HG03342 (cell line): Measurements from ENCODE around the gene SYT1.

Experiments
- ATAC-seq: cut with Tn5 transposase; IDR thresholded peaks from one replicate; pipeline ENCODE4 v1.9.1; 2021; ENCODE audit warnings: mild to moderate bottlenecking, moderate library complexity; ENCODE audit not compliant: unreplicated experiment

The SYT1 gene

DNA sequence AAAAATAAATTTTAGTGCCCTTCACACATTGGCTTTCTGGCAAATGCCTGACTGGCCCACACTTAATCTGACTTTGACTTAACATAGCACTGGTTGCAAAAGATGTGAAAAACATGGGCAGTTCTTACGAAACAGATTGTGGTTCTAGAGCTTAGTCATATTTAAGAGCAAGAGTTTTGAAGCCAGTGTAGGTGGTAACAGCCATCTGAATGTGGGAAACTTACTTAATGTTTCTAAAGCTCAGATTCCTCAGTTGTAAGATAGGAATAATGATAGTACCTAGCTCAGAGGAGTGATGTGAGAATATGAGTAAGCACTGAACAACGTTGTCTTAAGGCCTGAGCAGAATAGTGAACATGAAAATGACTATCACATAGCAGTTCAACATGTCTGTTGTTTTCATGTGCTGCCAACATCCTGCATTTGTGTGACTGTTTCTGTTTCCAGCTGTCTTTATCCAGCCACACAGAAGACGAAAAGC, 262.7 kb downstream of the SYT1 start:
- ATAC-seq = peak; percentile 91

DNA sequence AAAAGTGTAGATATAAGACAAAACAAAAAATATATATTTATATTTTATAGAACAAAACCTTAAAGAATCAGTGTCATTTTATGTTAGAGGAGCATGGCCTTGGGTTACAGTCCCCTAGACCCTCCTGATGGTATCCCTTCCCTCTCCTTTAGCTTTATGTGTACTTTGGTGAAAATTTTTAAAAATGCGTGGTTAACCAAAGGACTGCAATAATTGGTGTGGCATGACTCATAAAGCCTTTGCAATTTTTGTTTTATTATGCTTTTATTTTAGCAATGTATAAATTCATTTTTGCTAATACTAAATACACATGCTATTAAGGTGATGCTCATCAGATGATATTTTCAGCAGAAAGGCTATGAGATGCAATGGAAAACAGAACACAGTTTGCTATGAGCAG, 264.4 kb downstream of the SYT1 start:
- ATAC-seq = no peak

DNA sequence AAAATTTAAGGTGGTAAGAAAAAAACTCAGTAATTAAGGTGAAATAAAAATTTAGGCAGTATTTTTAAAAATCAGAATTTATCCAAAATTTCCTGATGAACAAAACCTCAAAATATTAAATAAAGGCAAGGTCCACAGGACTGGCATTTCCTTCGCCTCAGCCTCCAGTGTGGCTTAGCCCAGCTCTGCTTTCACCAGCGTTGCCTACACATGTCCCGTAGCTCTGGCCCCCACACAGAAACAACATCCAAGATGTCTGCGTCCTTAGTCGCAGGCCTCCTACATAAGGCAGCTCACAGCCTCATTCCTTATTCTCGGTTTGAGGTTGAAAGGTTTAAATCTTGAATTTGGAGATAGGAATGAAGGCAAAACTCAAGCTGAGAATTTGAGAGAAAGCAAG, 274.3 kb downstream of the SYT1 start:
- no peak for ATAC-seq

DNA sequence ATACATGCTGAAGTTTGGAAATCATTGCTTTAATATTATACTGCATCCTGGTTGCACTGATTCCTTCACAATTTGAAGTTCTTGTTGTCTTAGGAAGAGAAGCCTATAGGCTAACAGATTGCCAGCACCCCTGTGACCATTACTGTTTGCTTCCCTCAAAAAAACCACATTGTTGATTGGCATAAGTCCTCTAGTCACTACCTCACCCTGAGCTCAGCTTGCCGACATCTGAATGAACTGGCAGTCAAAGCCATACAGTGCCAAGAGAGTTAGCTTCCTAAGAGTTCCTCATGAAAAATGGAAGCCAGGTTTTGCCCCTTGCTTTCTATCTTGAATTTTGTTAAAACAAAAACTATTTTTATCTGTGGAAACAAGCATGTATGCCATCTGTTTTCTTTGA, 276.1 kb downstream of the SYT1 start:
- ATAC-seq = no peak

DNA sequence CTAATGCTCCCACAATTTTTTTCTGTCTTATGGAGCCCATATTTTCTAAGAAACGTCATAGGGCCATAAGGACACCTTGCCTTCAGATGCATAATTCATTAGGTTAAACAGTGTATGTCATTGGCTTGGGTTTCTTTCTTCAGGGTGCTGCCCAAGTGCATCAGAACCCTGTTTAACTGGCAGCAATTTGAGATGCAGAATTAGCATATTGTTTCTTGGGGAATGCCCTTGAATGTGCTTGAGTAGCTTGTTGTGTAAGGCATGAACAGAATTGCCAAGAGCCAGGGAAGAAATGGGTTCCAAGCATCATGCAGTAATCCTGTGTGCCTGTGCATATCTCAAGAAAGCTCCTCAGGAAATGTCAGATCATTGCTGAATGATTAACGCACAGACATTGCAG, 277.2 kb downstream of the SYT1 start:
- ATAC-seq = no peak

DNA sequence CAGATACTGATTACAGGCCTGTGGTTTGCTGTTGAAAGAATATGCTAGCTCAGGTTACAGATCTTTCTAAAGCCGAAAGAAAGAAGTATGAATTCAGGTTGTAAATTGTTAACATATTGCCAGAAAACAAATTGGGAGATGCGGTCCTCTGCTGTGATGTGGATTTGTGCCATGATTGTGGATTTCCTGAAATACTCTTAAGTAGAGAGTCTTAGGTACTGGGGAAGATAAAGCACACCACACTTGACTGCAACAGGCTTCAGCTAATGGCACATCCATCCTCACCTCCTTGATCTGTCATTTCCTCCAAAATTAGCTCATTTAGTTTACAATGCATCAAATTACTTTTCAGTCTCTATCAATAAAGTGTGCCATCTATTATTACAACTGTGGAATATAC, 279.2 kb downstream of the SYT1 start:
- no peak for ATAC-seq

DNA sequence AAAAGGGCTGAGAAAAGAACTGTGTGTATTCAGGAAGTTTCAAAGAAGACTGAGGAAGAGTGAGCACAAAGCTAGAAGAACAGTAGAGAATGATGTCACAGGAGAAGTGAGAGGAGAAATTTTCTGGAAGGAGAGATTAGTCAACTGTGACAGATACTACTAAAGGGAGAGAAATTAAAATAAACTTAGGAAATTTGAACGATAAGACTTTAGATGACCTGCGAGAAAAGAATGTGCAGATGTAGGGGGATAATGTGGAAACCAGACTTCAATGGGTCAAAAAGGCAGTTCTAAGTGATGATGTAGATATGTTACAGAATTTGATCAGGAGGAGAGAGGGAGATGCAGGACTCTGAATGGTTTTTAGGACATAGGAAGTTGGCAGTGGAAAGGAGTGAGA, 287.4 kb downstream of the SYT1 start:
- ATAC-seq = no peak

DNA sequence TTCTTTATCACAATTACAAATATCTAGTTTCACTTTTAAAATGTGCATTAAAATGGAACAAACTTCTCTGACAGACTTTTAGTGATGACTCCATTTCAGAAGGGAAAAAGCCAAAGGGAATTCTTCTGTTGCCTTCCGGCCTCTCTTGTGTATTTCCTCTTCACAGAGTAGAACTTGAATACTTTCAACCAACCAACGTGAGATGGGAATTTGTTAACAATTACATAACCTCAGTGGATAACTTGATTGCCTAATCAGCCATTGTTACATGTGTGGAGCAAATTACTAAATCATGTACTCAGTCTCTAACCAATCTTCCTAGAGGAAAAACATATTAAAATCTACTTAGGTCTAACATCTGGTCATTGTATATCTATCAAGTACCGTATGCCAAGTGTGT, 291.1 kb downstream of the SYT1 start:
- no peak for ATAC-seq

DNA sequence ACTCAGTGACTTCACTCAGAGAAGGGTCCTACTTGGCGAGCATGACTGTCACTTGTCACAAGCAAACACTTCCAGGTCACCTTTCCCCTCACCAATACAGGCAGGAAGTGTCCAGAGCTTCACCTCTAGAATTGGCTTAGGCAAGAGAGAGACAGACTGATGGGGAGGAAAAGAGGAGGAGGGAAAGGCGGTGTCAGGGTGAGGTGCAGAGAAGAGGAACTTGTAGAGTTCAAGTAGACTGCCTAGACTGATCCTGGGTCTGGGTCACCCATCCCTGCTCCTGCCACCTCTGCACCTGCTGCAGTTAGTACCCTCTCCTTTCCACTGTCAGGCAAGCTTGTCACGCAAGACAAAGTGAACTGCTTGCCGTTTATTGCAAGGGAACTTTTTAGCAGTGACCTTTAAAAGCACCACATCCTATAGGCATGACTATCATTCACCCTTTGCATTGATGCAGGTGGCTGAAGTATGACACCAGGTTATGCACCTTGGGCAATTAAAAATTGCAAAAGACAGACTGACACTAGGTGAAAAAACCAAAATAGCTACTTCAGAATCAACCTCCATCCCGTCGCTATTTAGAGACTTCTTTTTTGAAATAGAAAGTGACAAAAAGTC, 292.4 kb downstream of the SYT1 start:
- peak; percentile 61 for ATAC-seq

DNA sequence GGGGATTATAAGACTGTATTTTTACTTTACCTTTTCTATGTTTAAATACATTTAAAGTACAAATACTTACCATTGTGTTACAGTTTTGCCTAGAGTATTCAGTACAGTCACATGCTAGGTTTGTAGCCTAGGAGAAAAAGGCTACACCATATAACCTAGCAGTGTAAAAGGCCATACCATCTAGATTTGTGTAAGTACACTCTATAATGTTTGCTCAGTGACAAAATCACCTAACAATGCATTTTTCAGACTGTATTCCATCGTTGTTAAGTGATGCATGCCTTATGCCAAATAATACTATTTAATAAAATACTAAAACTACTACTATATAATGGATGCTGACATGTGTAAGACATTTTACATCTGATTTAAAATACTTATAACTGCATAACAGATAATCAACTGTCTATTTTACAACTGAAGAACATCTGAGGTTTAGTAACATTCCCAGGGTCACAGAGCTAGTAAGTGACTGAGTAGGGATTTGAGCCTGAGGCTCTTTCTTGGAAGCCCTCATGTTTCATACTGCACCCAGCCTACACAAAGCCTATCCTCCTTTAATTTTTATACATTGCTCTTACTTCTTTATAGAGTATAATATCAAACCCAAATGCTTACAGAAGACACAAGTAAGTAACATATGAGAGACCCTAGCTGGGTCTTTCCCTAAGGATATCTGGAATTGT, 296.8 kb downstream of the SYT1 start:
- no peak for ATAC-seq

DNA sequence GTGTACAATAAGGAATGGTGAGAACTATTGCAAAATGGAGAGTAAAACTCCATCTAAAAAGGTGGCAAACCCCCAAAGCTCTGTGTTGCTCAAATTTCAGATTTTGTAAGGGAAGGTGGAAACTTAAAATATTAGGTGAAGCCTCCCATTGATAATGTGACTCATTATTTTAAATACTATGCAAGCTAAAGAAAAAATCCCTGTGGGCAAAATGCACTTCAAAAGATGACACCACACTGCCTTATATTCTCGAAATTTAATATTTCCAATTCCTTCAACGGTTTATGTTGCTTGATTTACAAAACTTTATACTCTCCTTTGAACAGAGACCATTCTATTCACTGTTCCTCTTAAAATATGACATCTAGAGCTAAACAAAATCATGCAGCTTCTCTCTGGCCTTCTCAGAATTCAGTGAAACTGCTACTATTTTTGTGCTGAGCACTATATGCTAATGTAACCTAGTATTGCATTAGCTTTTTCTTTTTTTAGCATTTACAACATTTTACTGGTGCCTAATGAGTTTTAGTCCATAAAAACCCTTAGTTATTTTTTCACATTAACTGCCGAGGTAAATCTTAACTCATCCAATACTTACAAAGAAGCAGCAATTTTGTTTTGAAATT, 297.7 kb downstream of the SYT1 start:
- no peak for ATAC-seq

DNA sequence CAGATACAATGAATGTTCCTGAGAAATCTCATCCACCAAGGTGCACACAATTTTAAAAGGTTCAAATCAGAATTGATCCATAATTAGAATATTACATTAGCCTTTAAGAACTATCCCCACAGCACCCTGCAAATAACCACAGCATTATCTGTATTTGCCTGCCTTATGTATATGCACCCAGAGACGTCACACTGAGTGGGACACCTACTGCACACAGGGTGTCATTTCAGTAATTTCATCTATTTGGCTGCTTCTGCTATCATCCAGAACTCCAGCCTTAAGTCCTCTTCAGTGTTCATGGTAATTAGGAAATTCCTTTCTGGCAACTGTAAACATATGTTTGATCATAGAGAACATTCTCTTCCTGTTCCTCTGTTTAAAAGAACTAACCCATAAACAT, 298.4 kb downstream of the SYT1 start:
- peak; percentile 49 for ATAC-seq

DNA sequence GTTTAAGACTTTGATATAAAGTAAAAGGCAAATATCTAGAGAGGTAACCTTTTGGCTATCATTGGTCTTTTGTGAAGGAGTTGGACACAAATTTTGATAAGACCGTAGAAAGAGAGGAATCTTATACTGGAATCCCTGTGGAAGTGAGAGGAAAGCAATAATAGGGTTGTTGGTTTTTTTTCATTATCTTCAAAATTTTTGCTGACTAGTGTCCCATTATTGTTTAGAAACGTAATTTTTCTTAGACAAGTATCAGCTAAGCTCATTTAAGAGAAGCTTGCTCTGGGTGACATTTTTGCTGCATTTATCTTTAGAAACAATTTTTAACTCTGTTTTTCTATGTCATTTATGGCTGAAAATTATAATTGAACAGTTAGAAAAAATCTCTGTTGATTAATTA, 300.3 kb downstream of the SYT1 start:
- ATAC-seq = no peak

DNA sequence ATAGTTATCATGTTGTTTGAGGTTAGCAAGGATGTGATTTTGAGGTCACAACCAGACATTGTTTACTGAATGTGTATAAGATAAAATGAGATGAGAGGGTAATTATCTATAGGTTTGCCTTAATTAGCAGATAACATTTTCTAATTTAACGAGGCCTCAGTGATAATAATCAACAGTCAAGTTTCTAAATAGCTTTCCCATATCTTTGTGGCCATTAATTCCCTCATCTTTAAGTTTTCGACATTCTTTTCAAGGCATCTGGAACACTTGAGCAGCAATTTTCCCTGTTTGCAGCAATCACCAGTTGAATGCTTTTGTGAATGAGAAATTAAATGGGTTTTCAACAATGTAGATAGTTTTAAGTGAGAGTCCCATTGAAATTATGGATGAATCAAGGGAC, 304.1 kb downstream of the SYT1 start:
- ATAC-seq = no peak

DNA sequence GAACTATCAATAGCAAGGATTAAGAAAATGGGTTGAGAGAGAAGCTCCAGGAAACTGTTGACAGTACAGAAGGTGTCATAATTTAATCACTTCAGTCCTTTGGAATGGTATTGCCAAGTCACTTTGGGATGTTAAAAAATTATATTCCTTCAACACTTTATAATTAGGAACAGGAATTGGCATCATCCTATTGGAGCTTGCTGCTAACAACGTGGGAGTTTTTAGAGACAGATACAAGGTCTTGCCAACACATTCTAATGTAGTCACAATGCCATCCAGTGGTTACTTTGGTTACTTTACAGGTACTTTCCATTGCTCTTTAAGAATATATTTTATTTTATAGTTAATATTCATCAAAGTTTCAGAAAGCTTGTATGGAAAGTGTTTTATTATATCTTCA, 310.1 kb downstream of the SYT1 start:
- ATAC-seq = peak; percentile 83

DNA sequence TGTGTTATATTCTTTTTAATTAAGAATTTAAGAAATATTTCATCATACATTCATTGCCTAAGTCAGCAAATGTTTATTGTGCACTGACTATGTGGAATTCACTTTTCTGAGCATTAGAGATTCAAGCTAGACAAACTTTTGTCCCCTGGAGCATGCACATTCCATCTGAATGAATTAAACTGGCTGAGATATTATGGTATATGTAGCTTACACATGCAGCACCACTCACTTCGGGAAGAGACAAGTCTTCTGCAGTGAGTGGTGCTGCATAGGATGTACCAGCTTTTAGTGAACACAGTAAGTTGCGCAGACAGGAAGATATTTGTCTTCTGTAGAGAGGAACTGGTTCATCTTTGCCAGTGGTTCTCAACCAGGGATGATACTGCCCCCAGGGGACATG, 318.4 kb downstream of the SYT1 start:
- ATAC-seq = no peak

DNA sequence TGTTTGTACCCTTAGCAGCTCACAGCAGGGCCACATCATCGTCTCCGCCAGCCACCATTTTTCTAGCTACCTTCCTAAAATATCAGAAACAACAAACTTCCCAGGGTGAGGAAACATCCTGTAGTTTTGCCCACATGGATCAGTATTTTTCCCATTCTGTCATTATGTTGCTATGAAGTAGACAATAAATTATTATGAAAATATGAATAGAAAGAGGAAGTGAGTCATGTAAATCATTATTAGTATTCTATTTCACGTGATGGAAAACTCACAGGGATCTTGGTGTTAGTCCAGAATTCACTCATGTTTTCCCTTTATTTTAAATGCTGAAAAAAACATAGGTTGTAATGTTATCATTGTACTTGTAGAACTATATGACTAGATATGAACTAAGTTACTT, 319.4 kb downstream of the SYT1 start:
- no peak for ATAC-seq

DNA sequence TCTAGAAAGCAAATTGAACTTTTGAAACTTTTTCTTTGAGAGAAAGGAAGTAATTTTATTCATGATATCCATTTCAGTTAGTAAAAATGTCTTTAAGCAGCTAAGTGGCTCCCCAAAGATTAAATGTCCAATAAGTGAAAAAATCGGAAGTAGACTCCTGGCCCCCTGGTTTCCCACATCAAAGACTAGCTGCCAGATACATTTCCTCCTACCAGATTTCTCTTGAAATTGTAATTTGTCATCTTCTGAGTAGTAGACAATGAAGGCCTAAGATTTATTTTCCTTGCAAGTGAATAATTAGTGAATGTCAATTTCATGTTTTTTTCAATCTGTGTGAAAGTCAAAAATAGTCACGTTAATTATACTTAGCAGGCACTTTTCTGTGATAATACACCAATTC, 321.9 kb downstream of the SYT1 start:
- no peak for ATAC-seq

DNA sequence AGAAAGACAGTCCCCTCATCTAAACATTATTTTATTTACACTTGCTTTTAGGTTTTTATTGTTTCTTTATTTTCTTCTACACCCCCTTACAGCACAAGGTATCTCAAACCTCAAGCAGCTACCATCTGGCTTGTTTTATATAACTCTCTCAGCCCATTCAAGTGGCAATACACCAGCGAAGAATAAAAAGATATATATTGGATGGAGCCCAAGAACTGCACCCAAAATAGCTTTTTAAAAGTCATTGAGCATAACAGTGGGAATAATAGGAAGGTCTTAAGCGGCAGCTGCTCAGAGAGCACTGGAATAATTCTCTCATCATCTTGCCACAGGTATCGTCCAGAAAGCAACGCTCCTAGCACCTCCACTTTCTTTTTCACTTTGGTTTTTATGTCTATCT, 322.5 kb downstream of the SYT1 start:
- no peak for ATAC-seq

DNA sequence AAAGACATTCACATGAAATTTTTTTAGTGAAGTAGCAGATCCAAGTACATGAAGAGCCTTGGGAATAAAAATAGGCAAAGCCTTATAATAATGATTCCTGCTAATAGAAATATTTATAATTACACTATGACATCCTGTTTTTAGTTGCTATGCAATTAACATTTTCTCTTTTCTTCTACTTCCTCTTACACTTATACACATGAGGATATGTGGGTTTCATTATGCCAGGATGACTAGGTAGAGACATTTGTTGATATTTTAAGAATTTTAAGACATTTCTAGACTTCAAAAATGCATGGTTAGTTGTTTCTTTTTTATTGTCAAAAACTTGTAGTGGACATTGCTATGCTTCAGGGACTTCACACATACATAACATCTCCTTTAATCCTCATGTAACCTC, 326.8 kb downstream of the SYT1 start:
- ATAC-seq = no peak

DNA sequence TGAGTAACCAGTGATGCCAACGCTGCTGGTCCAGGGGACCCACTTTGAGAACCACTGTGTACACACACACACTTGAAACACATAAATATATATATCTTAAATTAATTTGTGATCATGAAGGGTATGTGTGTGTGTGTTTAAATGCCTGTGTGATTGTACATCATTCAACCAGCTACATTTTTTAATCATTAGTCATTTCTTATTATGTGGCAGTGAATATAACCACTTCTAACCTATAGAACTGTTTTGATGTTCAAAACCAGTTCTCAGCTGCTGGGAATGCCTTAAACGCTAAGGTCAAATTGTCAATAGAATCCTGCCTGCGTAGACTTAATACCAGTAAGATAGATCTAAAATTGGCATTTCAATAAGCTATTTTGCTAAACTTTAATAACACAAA, 330.0 kb downstream of the SYT1 start:
- no peak for ATAC-seq

DNA sequence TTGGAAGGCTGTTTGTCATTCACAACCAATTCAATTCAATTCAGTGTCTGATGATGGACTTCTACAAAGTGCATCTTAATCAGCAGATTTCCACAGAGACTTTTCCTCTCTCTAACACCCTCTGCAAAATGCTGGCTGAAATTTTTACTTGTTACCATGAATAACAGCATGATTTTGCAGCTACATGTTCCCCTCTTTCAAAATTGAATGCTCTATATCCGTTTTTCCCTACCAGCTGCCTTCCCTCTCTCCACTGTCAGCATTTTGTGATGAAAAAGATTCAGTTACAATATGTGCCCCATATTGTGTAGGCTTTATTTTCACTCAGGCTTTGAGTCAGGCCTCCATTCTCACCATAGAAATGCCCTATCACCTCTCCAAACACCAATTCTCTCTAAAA, 334.6 kb downstream of the SYT1 start:
- no peak for ATAC-seq
